Measurements from ENCODE around the gene GPR151.

The GPR151 gene

DNA sequence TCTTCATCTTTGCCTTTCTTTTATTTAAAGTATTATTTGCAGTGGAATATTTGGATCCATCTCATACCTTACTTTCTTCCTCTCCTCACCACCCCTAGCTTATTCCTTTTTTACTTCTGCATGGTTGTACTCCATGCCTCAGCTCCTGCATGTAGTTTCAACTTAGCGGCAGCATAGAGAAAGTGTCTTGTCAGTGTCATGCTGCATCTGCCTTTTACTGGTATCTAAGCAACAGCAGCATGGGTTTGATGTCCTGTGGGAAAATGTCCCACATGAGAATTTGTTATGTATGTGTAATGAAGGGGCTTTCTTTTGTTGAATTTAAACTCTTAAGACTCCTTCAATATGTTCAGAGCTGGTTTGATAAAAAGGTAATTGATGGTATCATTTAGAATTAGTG is 48.2 kb downstream of the GPR151 start:
- peaks cover 87% of the 10 kb centered on the region for H3K36me3 ChIP-seq
- DNase-seq: no peak
- no peaks in the 10 kb centered on the region for H3K27me3 ChIP-seq
- no peaks in the 10 kb centered on the region for H3K4me1 ChIP-seq
- TF ChIP-seq CTCF (IDR thresholded peaks at IDR 0.05; ENCODE audit: low read depth, low read length): no peak
- H3K4me3 ChIP-seq (ENCODE audit: low read depth, low read length): no peak overlapping the region
- no peaks in the 10 kb centered on the region for H3K9me3 ChIP-seq

DNA sequence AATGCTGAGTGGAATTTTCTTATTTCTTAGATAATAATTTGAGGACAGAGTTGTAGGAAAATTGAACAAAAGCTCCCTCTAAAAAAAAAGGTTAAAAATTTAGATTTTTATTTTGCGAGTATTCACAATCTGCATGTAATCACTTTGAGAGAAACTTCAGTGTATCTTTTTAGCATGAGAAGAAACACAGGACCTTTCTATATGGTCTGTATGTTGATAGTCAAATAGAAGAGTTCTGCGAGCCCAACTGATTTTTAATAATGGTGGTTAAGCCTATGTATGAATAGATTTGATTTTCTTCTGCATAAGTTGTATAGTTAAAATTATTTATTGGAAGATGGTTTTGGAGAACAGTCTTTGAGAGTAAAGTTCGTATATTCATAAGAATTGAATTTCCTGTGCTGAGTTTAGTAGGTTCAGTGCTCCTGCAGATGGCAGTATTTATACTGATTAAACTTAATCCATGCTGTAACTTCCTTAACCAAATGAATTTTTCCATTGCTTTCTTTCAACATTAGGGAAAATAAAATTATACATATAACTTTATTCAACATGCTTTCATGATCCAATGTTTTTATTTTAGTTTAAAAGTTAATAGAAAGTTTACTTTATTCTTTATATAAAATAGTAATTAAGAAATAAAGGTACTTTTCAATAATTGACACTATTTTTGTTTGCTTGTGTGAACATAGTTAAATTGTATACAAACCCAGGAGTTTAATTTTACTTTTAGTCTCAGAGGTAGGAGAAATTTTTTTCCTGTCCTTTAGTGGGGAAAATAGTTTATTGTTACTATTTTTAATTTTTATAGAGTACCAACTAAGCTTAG is 49.3 kb downstream of the GPR151 start:
- Histone ChIP-seq H3K36me3 (peaks cover 87% of the 10 kb centered on the region), H3K9me3 (no peaks in the 10 kb centered on the region), H3K4me1 (no peaks in the 10 kb centered on the region), H3K27me3 (no peaks in the 10 kb centered on the region), H3K4me3 (ENCODE audit: low read depth, low read length) (no peak overlapping the region)
- no peak for DNase-seq
- TF ChIP-seq CTCF (IDR thresholded peaks at IDR 0.05; ENCODE audit: low read depth, low read length): peak; percentile 50

DNA sequence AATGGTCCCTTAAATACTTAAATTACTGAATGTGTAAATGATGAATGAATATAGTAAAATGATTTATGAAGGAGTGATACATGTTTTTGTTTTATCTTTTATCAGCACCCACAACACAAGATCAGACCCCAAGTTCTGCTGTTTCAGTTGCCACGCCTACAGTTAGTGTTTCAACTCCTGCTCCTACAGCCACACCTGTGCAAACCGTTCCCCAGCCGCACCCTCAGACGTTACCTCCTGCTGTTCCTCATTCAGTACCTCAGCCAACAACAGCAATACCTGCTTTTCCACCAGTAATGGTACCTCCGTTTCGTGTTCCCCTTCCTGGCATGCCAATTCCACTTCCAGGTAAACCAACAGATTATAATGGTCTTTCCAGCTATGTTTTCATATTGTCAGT is 52.5 kb downstream of the GPR151 start:
- H3K4me3 ChIP-seq (ENCODE audit: low read depth, low read length): no peak overlapping the region
- no peak for DNase-seq
- no peaks in the 10 kb centered on the region for H3K4me1 ChIP-seq
- H3K36me3 ChIP-seq: peaks cover 81% of the 10 kb centered on the region
- no peaks in the 10 kb centered on the region for H3K27me3 ChIP-seq
- TF ChIP-seq CTCF (IDR thresholded peaks at IDR 0.05; ENCODE audit: low read depth, low read length): no peak
- no peaks in the 10 kb centered on the region for H3K9me3 ChIP-seq
